Erythroblast (primary cell): ENCODE results near the gene CDCA7.
"Not testable (repeated sequence)": the region's sequence is repeated elsewhere in the genome, so short reads cannot be mapped to it uniquely, and the experiment has no call there.

Source experiments
- GATA1 ChIP-seq: IDR thresholded peaks from 2 replicates; pipeline ENCODE4 v1.6.1; 2011; ENCODE audit warnings: low read depth, mild to moderate bottlenecking, control low read depth, low read length, moderate library complexity
- POLR2A ChIP-seq: IDR thresholded peaks from 2 replicates; pipeline ENCODE4 v1.6.1; 2011; ENCODE audit warnings: mild to moderate bottlenecking, low read length

DNA sequence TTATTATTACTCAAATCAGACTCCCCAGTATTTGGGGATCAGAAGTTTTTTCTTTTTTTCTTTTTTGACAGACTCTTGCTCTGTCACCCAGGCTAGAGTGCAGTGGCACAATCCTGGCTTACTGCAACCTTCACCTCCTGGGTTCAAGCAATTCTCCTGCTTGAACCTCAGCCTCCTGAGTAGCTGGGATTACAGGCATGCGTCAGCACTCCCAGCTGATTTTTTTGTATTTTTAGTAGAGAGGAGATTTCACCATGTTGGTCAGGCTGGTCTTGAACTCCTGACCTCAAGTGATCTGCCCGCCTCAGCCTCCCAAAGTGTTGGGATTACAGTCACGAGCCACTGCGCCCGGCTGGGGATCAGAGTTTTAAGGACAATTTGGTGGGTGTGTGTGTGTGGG lies 45.3 kb upstream of the CDCA7 start:
- TF ChIP-seq POLR2A, GATA1: not testable (repeated sequence)
